Right renal pelvis (tissue), 4 donors: Measurements from ENCODE around the gene SMCO4. TPM values are rescaled to one million over a fixed set of nuclear protein-coding genes. Genes with fewer than 3 reads are reported as not detected.
"Not testable (repeated sequence)": the region's sequence is repeated elsewhere in the genome, so short reads cannot be mapped to it uniquely, and the experiment has no call there.

Experiments
- DNase-seq, 4 donors: peaks; one replicate each; pipeline ENCODE4 v3.0.0-alpha.2; 2013; ENCODE audit warnings: low read depth in 4 of 4, low spot score in 3 of 4, missing footprints in 1 of 4
- polyA plus RNA-seq, 4 donors: library from polyadenylated mRNA; unstranded; fragments of 120-200 nt; gene quantifications; one replicate each; pipeline ENCODE4 v1.2.1, GENCODE V29; 2013; ENCODE audit not compliant: insufficient read length in 4 of 4

Gene SMCO4
- polyA plus RNA-seq, 4 donors: 14.4 to 24.5 (median 17.8) TPM

DNA sequence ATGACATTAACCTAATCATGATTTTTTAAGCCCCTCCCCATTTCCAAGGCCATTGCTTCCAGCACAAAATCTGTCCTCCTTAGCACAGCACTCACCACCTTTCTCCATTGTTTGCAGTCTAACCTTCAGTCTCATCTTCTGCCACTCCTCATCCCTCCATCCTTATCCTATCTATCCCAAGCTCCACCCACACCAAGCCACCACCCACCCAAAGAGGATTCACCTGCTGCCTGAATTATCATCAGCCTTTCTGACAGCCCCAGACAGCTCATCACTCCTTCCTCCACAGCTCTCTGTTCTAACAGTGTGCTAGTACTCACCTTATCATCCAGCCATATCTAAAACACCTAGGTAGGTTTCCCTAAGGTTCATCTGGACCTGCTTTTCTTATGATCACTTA is 20.7 kb upstream of the SMCO4 start:
- DNase-seq: no peak

DNA sequence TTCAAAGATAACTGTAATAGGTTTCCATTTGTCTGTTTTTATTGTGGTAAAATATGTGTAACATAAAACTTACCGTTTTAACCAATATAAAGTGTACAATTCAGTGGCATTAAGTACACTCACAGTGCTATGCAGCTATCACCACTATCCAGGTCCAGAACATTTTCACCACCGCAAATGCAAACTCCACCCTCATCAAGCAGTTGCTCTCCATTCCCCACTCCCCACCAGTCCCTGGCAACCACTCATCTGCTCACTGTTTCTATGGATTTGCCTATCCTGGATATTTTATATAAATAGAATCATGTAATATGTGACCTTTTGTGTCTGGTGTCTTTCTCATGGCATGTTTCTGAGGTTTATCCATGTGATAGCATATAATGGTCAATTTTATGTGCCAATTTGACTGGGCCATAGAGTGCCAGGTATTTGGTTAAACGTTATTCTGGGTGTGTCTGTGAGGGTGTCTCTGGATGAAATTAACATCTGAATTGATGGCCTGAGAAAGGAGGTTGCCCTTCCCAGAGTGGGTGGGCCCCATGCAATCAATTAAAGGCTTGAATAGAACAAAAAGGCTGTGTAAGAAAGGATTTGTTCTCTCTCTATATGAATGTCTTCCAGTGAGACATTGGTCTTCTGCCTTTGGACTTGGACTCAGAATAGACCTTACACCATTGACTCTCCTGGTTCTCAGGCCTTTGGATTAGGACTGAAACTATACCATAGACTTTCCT is 17.2 kb upstream of the SMCO4 start:
- no peak for DNase-seq

DNA sequence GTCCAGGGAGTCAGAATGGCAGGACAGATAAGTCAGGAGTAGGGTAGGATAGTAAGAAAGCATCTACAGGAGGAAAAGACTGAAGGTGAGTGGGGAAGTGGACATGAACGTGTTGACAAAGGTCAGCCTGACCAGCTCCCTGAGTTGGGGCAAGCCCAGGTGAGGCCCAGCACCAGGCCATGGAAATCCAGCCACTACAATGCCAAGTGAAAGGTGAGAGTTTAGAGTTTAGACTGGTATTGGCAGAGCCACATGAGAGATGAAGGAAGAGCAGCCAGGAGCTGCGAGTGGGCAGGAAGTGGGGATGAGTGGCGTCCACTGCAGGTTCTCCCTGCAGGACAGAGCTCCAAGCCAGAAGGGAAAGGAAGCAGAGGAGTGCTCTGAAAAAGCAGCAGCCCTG is 16.5 kb upstream of the SMCO4 start:
- DNase-seq: no peak

GRCh38 chr11:93552874-93553273 is 9.7 kb upstream of the SMCO4 start:
- no peak for DNase-seq

DNA sequence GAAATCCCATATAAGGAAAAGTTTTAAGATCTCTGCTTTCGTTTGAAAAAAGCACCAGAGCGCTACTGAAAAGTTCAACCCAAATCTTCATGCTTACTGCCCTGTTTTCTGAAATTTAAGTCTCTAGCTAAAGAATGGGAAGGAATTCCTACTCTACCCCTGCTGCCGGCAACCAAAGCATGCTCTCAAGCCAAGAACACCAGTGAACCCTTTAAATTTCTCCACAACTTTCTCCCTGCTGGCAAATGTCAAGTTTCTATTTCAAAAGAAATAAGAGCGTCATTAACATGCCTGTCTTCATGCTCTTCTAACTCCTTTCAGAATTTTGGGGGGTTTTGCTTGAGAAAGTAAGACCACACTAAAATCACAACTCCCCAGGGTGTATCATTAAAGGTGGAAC is 6.8 kb upstream of the SMCO4 start:
- DNase-seq: peak in 1 of 4 donors; percentile 31

DNA sequence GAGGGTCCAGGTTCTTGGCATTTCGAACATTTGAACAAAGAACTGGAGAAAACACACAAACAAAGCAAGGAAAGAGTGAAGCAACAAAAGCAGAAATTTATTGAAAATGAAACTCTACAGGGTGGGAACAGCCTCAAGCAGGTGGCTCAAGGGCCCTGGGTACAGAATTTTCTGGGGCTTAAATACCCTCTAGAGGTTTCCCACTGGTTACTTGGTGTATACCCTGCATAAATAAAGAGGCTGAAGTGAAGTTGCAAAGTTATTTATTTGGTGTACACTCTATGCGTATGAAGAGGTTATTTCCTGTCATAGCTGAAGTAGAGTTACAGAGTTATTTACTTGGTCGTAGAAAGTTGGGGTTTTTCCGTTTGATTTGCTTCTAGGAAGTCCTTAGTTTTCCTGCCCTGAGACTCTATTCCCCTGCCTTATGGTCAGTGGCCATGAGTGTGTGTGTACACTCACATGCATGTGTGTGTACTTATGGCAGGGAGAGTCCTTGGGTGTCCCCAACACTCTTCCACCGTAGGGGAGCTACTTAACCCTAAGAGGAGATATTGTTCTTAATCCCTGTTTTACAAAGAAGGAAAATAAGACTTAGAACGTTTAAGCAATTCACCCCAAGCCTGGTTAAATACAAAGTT is 5.6 kb upstream of the SMCO4 start:
- DNase-seq: no peak

DNA sequence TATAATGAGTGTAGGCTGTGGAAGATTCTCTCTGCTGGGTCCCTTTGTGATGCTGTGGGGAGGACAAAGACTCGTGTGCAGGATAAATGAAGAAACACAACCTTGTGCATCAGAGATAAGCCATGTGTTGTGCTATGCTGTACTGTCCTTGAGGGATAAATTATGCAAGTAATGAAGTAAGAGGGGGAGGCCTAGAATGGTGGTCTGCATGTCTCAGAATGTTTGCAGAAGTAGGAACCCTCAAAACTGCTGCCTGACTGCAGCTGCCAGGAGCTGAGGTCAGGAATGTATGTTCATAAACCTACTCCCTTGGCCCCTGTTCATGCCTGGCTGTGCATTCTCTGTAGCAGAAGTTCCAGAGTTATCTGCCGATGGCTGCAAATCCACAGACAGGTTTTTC is 4.6 kb upstream of the SMCO4 start:
- no peak for DNase-seq

DNA sequence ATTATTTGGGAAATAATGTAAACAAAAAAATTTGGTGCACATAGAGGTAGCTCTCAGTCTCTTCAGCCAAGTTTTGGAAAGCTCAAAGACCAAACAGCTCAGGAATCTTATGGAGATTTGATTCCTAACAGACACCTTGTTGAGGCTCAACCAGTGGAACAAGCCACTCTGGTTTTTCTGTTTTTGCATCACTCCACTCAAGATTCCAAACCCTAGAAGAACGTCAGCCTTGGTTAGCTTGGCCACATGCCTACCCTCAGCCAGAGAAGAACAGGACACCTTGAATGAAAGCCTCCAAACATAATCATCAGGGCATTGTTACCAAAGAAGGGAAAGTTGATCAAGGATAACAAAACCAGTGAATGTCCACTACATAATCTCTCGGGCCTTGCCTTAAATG is 3.8 kb upstream of the SMCO4 start:
- no peak for DNase-seq

DNA sequence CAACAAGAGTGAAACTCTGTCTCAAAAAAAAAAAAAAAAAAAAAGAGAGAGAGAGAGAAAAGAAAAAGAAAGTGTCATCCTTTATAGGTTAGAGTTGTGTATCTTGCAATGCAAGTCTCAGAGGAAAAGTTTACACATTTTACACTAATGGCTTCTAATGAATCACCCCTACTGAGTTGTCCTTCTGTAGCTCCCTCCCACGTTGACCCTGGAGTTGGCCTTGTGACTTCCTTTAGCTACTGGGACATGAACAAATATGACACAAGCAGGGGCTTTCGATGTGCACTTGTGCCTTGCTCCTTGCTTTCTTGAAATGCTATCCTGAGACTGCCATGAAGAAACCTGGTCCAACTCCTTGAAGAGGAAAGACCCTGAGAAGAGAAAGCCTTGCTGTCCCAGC is 2.4 kb upstream of the SMCO4 start:
- DNase-seq: no peak

- peak in 1 of 4 donors; percentile 12 for DNase-seq
Measured at GRCh38 chr11:93542811-93543229, 371 bp downstream of the SMCO4 start.

DNA sequence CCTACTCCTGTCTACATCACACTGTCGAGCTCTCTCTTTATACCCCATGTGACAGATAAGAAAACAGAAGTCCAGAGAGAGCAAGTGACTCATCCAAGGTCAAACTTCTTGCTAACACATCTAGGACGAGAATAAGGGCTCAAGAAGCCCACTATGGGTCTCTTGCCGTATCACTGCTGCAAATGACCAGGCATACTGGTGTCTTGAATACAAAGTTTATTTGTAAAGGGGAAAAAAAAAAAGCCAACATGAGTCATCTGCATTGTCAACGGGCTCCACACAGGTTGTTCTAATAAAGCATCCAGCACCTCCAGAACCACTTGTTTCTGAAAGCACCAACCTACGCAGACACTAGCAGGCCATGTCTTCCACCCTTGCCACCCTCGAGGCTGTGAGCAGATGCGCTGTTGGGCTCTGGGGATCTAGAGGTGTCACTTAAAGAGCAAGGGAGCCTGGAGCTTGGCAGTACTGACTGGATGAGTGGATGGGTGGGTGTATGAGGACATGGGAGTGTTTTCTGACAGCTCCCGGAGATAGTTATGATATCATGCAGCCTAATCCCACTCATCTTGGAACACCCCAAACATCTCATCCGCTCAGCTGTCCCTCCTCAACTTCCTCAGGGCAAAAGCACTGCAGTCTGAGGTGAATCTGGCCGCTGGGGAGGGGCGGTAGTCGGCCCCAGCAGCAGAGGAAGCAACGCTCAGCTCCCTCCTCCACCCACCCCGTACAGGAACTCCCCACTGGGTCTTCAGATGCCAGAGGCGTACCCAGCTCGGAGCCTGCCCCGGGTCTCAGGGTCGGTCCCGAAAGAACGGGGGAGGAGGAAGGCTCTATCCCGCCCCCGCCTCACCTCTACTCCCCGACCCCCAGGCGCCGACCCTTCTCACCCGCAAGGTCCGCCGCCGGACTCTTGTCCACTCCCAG is 1.0 kb downstream of the SMCO4 start:
- DNase-seq: no peak

DNA sequence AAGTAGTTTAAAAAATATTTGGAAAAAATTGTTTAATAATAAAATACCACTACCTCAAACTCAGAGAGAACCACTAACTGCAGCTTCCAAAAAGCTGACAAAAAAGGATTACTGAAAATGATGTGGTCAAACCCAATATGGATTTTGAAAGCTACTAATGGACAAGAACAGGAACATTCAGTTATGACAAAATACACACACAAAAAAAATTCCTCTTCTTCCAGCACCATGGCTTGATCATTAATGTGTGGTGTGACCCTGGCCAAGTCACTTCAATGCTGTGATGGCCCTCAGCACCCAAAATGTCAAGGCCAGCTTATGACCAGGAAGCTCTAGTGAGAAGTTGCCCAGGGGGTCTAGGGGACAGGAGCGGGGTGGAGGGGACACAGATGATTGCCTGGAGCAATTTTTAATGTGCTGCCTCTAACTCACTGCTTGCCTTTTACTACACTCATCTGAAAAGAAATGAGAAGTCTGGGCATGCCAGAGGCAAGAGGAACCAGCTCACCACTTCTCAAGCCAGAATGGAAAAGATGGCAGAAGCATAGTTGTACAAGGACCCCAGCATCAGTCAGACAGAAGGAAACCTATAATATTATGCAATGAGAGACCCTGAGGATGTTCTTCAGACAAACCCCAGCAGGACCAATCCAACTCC is 2.2 kb downstream of the SMCO4 start:
- no peak for DNase-seq

GRCh38 chr11:93540337-93540736 is 2.9 kb downstream of the SMCO4 start:
- DNase-seq: no peak

- no peak for DNase-seq
Measured at GRCh38 chr11:93537767-93538261, 5.4 kb downstream of the SMCO4 start.

GRCh38 chr11:93537049-93537448 is 6.1 kb downstream of the SMCO4 start:
- no peak for DNase-seq

DNA sequence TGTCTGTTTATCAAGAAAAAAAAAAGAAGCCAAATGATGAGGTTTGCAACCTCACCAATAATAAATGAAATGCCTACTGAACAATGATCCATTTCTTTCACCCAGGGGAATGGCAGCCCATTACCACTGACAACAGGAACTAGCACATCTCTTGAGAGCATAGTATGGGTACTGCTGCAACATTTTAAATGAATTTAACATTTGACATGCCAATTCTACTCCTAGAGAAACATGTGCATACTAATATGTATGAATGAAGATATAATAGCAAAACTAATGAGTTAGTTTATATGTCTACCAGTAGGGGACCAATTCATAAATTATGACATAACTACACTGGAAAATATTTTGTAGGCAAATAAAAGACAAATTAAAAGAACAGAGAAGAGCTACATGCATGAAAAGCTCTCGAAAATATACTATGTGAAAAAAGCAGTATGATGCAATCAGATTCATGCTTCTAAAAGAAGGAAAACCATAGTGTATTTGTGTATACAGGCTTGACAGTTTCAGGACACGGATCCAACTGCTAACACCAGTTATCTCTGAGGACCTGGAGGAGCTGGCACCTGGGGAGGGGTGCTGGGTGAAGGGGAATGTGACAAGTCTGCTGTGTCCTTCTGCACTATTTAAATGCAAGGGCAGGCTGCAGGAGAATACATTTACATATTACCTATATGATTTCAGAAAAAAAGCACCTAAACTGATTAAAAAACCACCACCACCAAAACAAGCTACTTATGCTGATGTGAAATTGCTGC is 6.9 kb downstream of the SMCO4 start:
- no peak for DNase-seq

- DNase-seq: not testable (repeated sequence)
Measured at GRCh38 chr11:93535578-93535977, 7.6 kb downstream of the SMCO4 start.

DNA sequence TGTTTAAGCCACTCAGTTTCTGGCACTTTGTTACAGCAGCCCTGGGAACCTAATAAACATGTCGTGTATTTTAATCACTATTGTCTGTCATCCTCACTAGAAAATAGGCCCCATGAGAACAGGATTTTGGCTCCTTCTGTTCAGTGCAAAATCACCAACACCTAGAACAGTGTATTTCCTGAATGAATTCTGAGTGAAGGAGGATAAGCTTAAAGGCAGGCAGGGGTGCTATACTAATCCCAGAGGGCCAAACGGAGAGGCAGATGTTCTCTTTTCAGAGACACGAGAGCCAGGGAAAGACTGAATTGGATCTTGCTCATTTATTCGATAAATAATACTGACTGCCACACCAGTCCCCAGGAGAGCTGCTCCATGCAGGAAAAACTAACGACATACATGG is 10.4 kb downstream of the SMCO4 start:
- DNase-seq: no peak

DNA sequence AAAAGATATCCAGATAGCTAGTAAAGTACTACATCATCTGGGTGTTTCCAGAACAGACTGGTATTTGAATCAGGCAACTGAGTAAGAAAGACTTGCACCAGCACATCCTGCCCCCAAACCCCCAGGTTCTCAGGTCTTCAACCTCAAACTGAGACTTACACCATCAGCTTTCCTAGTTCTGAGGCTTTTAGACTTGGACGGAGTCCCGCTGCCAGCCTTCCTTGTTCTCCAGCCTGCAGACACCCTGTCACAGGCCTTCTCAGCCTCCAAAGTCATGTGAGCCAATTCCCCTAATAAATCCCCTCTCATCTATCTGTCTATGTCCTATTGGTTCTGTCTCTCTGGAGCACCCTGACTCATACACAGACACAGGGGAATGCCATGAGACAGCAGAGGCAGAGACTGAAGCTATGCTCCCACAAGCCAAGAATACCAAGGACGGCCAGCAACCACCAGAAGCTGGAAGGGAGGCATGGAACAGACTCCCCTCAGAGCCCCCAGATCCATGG is 10.9 kb downstream of the SMCO4 start:
- DNase-seq: no peak

- DNase-seq: no peak
Measured at GRCh38 chr11:93530468-93530826, 12.7 kb downstream of the SMCO4 start.
